K562 (cell line): Measurements from ENCODE around the gene MEGF11. TPM values are rescaled to one million over a fixed set of nuclear protein-coding genes. Genes with fewer than 3 reads are reported as not detected.

Experiments
- ATAC-seq: fragments of 200-7000 bp; cut with Tn5 transposase; 3 replicates; pipeline ENCODE4 v1.9.1; 2020; ENCODE audit warnings: moderate library complexity
- BruUV-seq: library from RNA; stranded (reverse); fragments of 400-500 nt; replicated peaks from 2 replicates; lab custom pipeline; 2021; lab: Mats Ljungman, UMichigan
- CTCF ChIA-PET: fragments of 300-600 bp; formaldehyde crosslinking; extraction: SDS; loops from one replicate; lab custom pipeline; 2021; ENCODE audit warnings: low intra/inter-chr PET ratio; lab: Yijun Ruan, JAX
- POLR2A ChIA-PET: fragments of 300-600, 350-650 bp; sonication (Branson Sonifier 250); formaldehyde crosslinking; extraction: SDS; loops from one replicate; lab custom pipeline; 2021; ENCODE audit warnings: antibody characterized with exemption, inconsistent platforms; lab: Yijun Ruan, JAX
- DNase-seq, 4 experiments: peaks; one replicate each; pipeline versions ENCODE4 v3.0.0 to v3.0.0-alpha.2; 2011 to 2018; ENCODE audit warnings: low spot score in 3 of 4, mixed read lengths in 3 of 4; ENCODE audit errors: extremely low read depth in 1 of 4
- FAIRE-seq: peaks from 2 replicates; lab custom pipeline; 2011; peaks lifted over from hg19 to GRCh38; lab: Jason Lieb, UNC
- H2AFZ ChIP-seq: 2 replicates; pipeline ENCODE4 v1.6.0; 2011; ENCODE audit warnings: low read depth, low read length, control low read depth, inconsistent platforms
- H3K27ac ChIP-seq: fragments of 200-600 bp; 3 replicates; pipeline ENCODE4 v1.8.0; 2011; ENCODE audit warnings: low read depth, mild to moderate bottlenecking, control low read depth, inconsistent platforms, low read length, moderate library complexity, mixed read lengths; ENCODE audit errors: extremely low read depth
- H3K27me3 ChIP-seq, 2 experiments: fragments of 300-600 bp in 1 of 2; 2 replicates in 1 of 2; 3 replicates in 1 of 2; pipeline versions ENCODE4 v1.6.0 to v1.8.0; 2011; ENCODE audit warnings: inconsistent platforms in 2 of 2, low read length in 2 of 2, mild to moderate bottlenecking in 1 of 2, mixed read lengths in 1 of 2, moderate library complexity in 1 of 2; ENCODE audit not compliant: control insufficient read depth in 2 of 2, insufficient read depth in 2 of 2
- H3K36me3 ChIP-seq: fragments of 300-600 bp; 3 replicates; pipeline ENCODE4 v1.8.0; 2011; ENCODE audit warnings: mild to moderate bottlenecking, low read length, inconsistent platforms; ENCODE audit not compliant: control insufficient read depth, insufficient read depth
- H3K4me1 ChIP-seq, 2 experiments: fragments of 200-600 bp in 1 of 2; replicated peaks in 1 of 2; 2 replicates in 1 of 2; 3 replicates in 1 of 2; pipeline versions ENCODE4 v1.5.1 to v1.8.0; 2011; ENCODE audit warnings: inconsistent platforms in 2 of 2, low read length in 2 of 2, mild to moderate bottlenecking in 1 of 2, mixed read lengths in 1 of 2, moderate library complexity in 1 of 2; ENCODE audit not compliant: control insufficient read depth in 2 of 2, insufficient read depth in 2 of 2
- H3K4me2 ChIP-seq: 2 replicates; pipeline ENCODE4 v1.6.1; 2011; ENCODE audit warnings: low read length, control low read depth, inconsistent platforms, mixed read lengths; ENCODE audit not compliant: insufficient read depth
- H3K4me3 ChIP-seq: fragments of 200-600 bp; sonication (generic), shearing (Covaris generic); 2 replicates; pipeline ENCODE4 v1.5.1; 2016; ENCODE audit warnings: control low read depth, inconsistent platforms
- H3K79me2 ChIP-seq: fragments of 200-600 bp; 3 replicates; pipeline ENCODE4 v1.8.0; 2011; ENCODE audit warnings: low read length, inconsistent platforms; ENCODE audit not compliant: control insufficient read depth, insufficient read depth
- H3K9ac ChIP-seq, 2 experiments: 2 replicates each; pipeline versions ENCODE4 v1.6.0 to v1.6.1; 2011; ENCODE audit warnings: low read depth in 2 of 2, low read length in 2 of 2, control low read depth in 1 of 2, inconsistent platforms in 1 of 2, mild to moderate bottlenecking in 1 of 2, mixed read lengths in 1 of 2; ENCODE audit not compliant: insufficient read depth in 1 of 2
- H3K9me1 ChIP-seq: one replicate; pipeline ENCODE4 v1.6.0; 2011; ENCODE audit warnings: inconsistent platforms, mild to moderate bottlenecking, low read length, moderate library complexity; ENCODE audit not compliant: control insufficient read depth, insufficient read depth
- H3K9me3 ChIP-seq: replicated peaks from 2 replicates; pipeline ENCODE4 v1.5.1; 2011; ENCODE audit warnings: low read depth, low read length, inconsistent platforms; ENCODE audit not compliant: control insufficient read depth, insufficient read depth
- H4K20me1 ChIP-seq: replicated peaks from 2 replicates; pipeline ENCODE4 v1.6.1; 2011; ENCODE audit warnings: low read length, inconsistent platforms, mixed read lengths; ENCODE audit not compliant: control insufficient read depth, insufficient read depth
- CC2D1A ChIP-seq: fragments of 450-650 bp; IDR thresholded peaks from 2 replicates; pipeline ENCODE4 v1.6.1; 2017; ENCODE audit warnings: mild to moderate bottlenecking
- ELF4 ChIP-seq: fragments of 450-650 bp; formaldehyde crosslinking; IDR thresholded peaks from 2 replicates; pipeline ENCODE4 v1.4.0; 2022; ENCODE audit warnings: missing genetic modification characterization
- KAT8 ChIP-seq: fragments of 450-650 bp; IDR thresholded peaks from 2 replicates; pipeline ENCODE4 v1.6.1; 2016; ENCODE audit warnings: low read depth, mild to moderate bottlenecking
- RAD21 ChIP-seq, 2 experiments: fragments of 250-450 bp in 1 of 2; fragments of 450-650 bp in 1 of 2; sonication (Bioruptor Pico) in 1 of 2; formaldehyde crosslinking in 1 of 2; IDR thresholded peaks in 1 of 2; conservative IDR thresholded peaks in 1 of 2; 2 replicates each; pipeline versions ENCODE4 v1.4.0 to v1.8.0; 2020 to 2022; ENCODE audit warnings: mild to moderate bottlenecking in 2 of 2, moderate library complexity in 1 of 2
- SP1 ChIP-seq: sonication (generic); formaldehyde crosslinking; IDR thresholded peaks from 2 replicates; pipeline ENCODE4 v1.8.1; 2022; ENCODE audit warnings: mild to moderate bottlenecking, missing genetic modification reagents
- ZNF354B ChIP-seq: fragments of 250-450 bp; sonication (Bioruptor Pico); IDR thresholded peaks from 2 replicates; pipeline ENCODE4 v1.4.0; 2020
- WGBS: fragments of 100-300 bp; shearing (Covaris generic); methylation state at CpG from one replicate; pipeline ENCODE4 v1.1.6; 2016; ENCODE audit warnings: low coverage, mixed read lengths; ENCODE audit not compliant: insufficient coverage; ENCODE audit errors: missing lambda C conversion rate; 5-methylcytosine and 5-hydroxymethylcytosine counted together
- in situ Hi-C: fragments of 300-500 bp; cut with MboI; formaldehyde crosslinking; loops from 4 replicates; pipeline ENCODE4 v1.15.0; 2018; ENCODE audit warnings: inconsistent platforms, mixed read lengths
- intact Hi-C: fragments of 100-400 bp; cut with micrococcal nuclease; formaldehyde crosslinking; loops from 2 replicates; pipeline ENCODE4 v1.14.2; 2022
- polyA plus RNA-seq, 8 experiments: library from polyadenylated mRNA; depleted of rRNA in 4 of 8; stranded (reverse) in 5 of 8; unstranded in 3 of 8; fragments of >200 nt; fragmentation: Nextera tagmentation in 2 of 8; fragmentation: Illumina TruSeq in 1 of 8; extraction: Ambion mirVana in 2 of 8; extraction: Trizol in 1 of 8; gene quantifications; 2 replicates each; pipeline versions ENCODE4 v1.2.1 to v1.2.3, GENCODE V29; 2011 to 2014; ENCODE audit warnings: inconsistent platforms in 1 of 8, missing spikeins in 1 of 8
- total RNA-seq, 7 experiments: library from RNA; depleted of rRNA in 6 of 7; stranded (reverse); fragments of >200 nt in 6 of 7; fragmentation: Illumina TruSeq in 2 of 7; extraction: Trizol in 2 of 7; gene quantifications; 2 replicates each; pipeline versions ENCODE4 v1.2.1 to v1.2.3, GENCODE V29; 2011 to 2021; ENCODE audit warnings: low replicate concordance in 1 of 7
- TF ChIP-seq, protein P1 (sequence below), 2 experiments: IDR thresholded peaks; 2 replicates each; pipeline ENCODE4 v1.6.1; 2012; ENCODE audit warnings: improper control_type of control experiment in 2 of 2, low read depth in 2 of 2, low read length in 2 of 2, borderline replicate concordance in 1 of 2
- TF ChIP-seq, protein P2 (sequence below), 3 experiments: IDR thresholded peaks in 2 of 3; conservative IDR thresholded peaks in 1 of 3; 2 replicates each; pipeline ENCODE4 v1.5.1; 2011 to 2012; ENCODE audit warnings: low read length in 3 of 3, mild to moderate bottlenecking in 3 of 3, control low read depth in 2 of 3, improper control_type of control experiment in 1 of 3, inconsistent platforms in 1 of 3, low read depth in 1 of 3, mixed read lengths in 1 of 3, moderate library complexity in 1 of 3; ENCODE audit not compliant: insufficient read depth in 2 of 3
- TF ChIP-seq, protein P3 (sequence below): fragments of 250-450 bp; sonication (Bioruptor Pico); IDR thresholded peaks from 2 replicates; pipeline ENCODE4 v1.4.0; 2020
- TF ChIP-seq, protein P4 (sequence below): fragments of 450-650 bp; conservative IDR thresholded peaks from 2 replicates; pipeline ENCODE4 v1.6.1; 2016; ENCODE audit warnings: missing genetic modification characterization, low read depth, mild to moderate bottlenecking, missing compliant biosample characterization, moderate library complexity

The MEGF11 gene
- total and polyA plus RNA-seq, 9 of the 15 experiments (the other 6 are each of a cell fraction or from before 2014, with no cell fraction given), result 0.06 to 0.23 (median 0.20) TPM; not detected in 6

- in situ Hi-C loops (no loop called here), intact Hi-C loops (no loop called here)
- ChIA-PET CTCF (no interaction called here), POLR2A (interaction anchor here (0.6 to 1.2 kb wide), 4 partner anchors 8 to 47 kb away, joined by 3 to 4 read pairs (median 3); no protein-coding TSS in a partner anchor)
- BruUV-seq, result no TSS peak
- H3K9me3 ChIP-seq, result no peaks in the 10 kb centered on the region
- H4K20me1 ChIP-seq, result peaks cover 5% of the 10 kb centered on the region; the same call in 1 of the 2 replicates
- no peaks in the 10 kb centered on the region; a peak in 1 of 5 replicates for H3K4me1 ChIP-seq
- WGBS, result 1% methylated on average over 13 of the region's 13 CpGs
- no peak overlapping the region for H2AFZ ChIP-seq
- H3K27ac ChIP-seq, result no peak overlapping the region
- H3K4me3 ChIP-seq, result no peak overlapping the region
- H3K36me3 ChIP-seq, result no peaks in the 10 kb centered on the region
- H3K9ac ChIP-seq, result 0 out of 4 replicates have a peak overlapping the region, but pooled peaks of 1 of the 2 experiments have one; percentile 17
- no peaks in the 10 kb centered on the region for H3K9me1 ChIP-seq
- peak in 2 of 4 experiments; percentile 8 to 25 for DNase-seq
- no peaks in the 10 kb centered on the region for H3K79me2 ChIP-seq
- H3K27me3 ChIP-seq, result peaks cover 52 to 95% of the 10 kb centered on the region in 2 experiments
- no peak overlapping the region for H3K4me2 ChIP-seq
- ATAC-seq, result peak; percentile 66
- FAIRE-seq, result no peak
- TF ChIP-seq, protein P1, sequence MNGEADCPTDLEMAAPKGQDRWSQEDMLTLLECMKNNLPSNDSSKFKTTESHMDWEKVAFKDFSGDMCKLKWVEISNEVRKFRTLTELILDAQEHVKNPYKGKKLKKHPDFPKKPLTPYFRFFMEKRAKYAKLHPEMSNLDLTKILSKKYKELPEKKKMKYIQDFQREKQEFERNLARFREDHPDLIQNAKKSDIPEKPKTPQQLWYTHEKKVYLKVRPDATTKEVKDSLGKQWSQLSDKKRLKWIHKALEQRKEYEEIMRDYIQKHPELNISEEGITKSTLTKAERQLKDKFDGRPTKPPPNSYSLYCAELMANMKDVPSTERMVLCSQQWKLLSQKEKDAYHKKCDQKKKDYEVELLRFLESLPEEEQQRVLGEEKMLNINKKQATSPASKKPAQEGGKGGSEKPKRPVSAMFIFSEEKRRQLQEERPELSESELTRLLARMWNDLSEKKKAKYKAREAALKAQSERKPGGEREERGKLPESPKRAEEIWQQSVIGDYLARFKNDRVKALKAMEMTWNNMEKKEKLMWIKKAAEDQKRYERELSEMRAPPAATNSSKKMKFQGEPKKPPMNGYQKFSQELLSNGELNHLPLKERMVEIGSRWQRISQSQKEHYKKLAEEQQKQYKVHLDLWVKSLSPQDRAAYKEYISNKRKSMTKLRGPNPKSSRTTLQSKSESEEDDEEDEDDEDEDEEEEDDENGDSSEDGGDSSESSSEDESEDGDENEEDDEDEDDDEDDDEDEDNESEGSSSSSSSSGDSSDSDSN (IDR thresholded peaks at IDR 0.05; ENCODE audit: borderline replicate concordance in 1 of 2, low read depth in 2 of 2, low read length in 2 of 2), result 0 out of 4 replicates have a peak, but pooled peaks of 1 of the 2 experiments have one; percentile 61
- TF ChIP-seq, protein P2, sequence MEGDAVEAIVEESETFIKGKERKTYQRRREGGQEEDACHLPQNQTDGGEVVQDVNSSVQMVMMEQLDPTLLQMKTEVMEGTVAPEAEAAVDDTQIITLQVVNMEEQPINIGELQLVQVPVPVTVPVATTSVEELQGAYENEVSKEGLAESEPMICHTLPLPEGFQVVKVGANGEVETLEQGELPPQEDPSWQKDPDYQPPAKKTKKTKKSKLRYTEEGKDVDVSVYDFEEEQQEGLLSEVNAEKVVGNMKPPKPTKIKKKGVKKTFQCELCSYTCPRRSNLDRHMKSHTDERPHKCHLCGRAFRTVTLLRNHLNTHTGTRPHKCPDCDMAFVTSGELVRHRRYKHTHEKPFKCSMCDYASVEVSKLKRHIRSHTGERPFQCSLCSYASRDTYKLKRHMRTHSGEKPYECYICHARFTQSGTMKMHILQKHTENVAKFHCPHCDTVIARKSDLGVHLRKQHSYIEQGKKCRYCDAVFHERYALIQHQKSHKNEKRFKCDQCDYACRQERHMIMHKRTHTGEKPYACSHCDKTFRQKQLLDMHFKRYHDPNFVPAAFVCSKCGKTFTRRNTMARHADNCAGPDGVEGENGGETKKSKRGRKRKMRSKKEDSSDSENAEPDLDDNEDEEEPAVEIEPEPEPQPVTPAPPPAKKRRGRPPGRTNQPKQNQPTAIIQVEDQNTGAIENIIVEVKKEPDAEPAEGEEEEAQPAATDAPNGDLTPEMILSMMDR (IDR thresholded peaks at IDR 0.05 in 2 of 3, conservative IDR thresholded peaks at IDR 0.05 in 1 of 3; ENCODE audit: insufficient read depth in 2 of 3, low read depth in 1 of 3, low read length in 3 of 3), result peak; percentile 23 to 37 (median 29); a peak in 2 of 6 replicates
- no peak for TF ChIP-seq CC2D1A
- peak in 1 of 2 experiments; percentile 52; a peak in 2 of 4 replicates for TF ChIP-seq RAD21 (CRISPR knock-in tag; conservative IDR thresholded peaks at IDR 0.05 in 1 of 2, IDR thresholded peaks at IDR 0.05 in 1 of 2)
- TF ChIP-seq, protein P3, sequence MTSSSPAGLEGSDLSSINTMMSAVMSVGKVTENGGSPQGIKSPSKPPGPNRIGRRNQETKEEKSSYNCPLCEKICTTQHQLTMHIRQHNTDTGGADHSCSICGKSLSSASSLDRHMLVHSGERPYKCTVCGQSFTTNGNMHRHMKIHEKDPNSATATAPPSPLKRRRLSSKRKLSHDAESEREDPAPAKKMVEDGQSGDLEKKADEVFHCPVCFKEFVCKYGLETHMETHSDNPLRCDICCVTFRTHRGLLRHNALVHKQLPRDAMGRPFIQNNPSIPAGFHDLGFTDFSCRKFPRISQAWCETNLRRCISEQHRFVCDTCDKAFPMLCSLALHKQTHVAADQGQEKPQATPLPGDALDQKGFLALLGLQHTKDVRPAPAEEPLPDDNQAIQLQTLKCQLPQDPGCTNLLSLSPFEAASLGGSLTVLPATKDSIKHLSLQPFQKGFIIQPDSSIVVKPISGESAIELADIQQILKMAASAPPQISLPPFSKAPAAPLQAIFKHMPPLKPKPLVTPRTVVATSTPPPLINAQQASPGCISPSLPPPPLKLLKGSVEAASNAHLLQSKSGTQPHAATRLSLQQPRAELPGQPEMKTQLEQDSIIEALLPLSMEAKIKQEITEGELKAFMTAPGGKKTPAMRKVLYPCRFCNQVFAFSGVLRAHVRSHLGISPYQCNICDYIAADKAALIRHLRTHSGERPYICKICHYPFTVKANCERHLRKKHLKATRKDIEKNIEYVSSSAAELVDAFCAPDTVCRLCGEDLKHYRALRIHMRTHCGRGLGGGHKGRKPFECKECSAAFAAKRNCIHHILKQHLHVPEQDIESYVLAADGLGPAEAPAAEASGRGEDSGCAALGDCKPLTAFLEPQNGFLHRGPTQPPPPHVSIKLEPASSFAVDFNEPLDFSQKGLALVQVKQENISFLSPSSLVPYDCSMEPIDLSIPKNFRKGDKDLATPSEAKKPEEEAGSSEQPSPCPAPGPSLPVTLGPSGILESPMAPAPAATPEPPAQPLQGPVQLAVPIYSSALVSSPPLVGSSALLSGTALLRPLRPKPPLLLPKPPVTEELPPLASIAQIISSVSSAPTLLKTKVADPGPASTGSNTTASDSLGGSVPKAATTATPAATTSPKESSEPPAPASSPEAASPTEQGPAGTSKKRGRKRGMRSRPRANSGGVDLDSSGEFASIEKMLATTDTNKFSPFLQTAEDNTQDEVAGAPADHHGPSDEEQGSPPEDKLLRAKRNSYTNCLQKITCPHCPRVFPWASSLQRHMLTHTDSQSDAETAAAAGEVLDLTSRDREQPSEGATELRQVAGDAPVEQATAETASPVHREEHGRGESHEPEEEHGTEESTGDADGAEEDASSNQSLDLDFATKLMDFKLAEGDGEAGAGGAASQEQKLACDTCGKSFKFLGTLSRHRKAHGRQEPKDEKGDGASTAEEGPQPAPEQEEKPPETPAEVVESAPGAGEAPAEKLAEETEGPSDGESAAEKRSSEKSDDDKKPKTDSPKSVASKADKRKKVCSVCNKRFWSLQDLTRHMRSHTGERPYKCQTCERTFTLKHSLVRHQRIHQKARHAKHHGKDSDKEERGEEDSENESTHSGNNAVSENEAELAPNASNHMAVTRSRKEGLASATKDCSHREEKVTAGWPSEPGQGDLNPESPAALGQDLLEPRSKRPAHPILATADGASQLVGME (CRISPR knock-in tag), result no peak
- no peak for TF ChIP-seq ZNF354B
- no peak for TF ChIP-seq SP1 (CRISPR knock-in tag)
- no peak for TF ChIP-seq ELF4 (CRISPR knock-in tag)
- TF ChIP-seq, protein P4, sequence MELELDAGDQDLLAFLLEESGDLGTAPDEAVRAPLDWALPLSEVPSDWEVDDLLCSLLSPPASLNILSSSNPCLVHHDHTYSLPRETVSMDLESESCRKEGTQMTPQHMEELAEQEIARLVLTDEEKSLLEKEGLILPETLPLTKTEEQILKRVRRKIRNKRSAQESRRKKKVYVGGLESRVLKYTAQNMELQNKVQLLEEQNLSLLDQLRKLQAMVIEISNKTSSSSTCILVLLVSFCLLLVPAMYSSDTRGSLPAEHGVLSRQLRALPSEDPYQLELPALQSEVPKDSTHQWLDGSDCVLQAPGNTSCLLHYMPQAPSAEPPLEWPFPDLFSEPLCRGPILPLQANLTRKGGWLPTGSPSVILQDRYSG (tag), result no peak
- TF ChIP-seq KAT8, result no peak
These were observed 83.9 kb downstream of the MEGF11 start for GRCh38 chr15:66169625-66170024.
